WTC11 (cell line): ENCODE results near the gene RPL13A. TPM values are rescaled to one million over a fixed set of nuclear protein-coding genes. Genes with fewer than 3 reads are reported as not detected.

Source experiments
- ATAC-seq: fragments of 200-7000 bp; cut with Tn5 transposase; 2 replicates; pipeline ENCODE4 v1.10.0; 2021; ENCODE audit warnings: mild to moderate bottlenecking, moderate library complexity
- CTCF ChIA-PET: fragments of 300-600 bp; sonication (Branson Sonifier 250); formaldehyde crosslinking; loops from one replicate; lab custom pipeline; 2021; ENCODE audit warnings: antibody characterized with exemption; lab: Charles Lee
- POLR2A ChIA-PET: fragments of 350-600 bp; sonication (Branson Sonifier 250); formaldehyde crosslinking; loops from one replicate; lab custom pipeline; 2021; ENCODE audit warnings: antibody characterized with exemption; lab: Charles Lee
- DNase-seq: peaks from one replicate; pipeline ENCODE4 v3.0.0; 2021; ENCODE audit warnings: low spot score
- H3K27ac Mint-ChIP-seq: 2 replicates; pipeline ENCODE4 v1.8.0; 2021; ENCODE audit warnings: mixed read lengths
- H3K27me3 Mint-ChIP-seq: 2 replicates; pipeline ENCODE4 v1.8.0; 2021; ENCODE audit warnings: low read depth, mild to moderate bottlenecking, moderate library complexity, mixed read lengths
- H3K36me3 Mint-ChIP-seq: 2 replicates; pipeline ENCODE4 v1.8.0; 2021; ENCODE audit warnings: mixed read lengths
- H3K4me1 Mint-ChIP-seq: 2 replicates; pipeline ENCODE4 v1.8.0; 2022; ENCODE audit warnings: mixed read lengths
- H3K4me3 Mint-ChIP-seq: 2 replicates; pipeline ENCODE4 v1.8.0; 2021; ENCODE audit warnings: mild to moderate bottlenecking, moderate library complexity, mixed read lengths
- H3K9me3 Mint-ChIP-seq: 2 replicates; pipeline ENCODE4 v1.8.0; 2021; ENCODE audit warnings: mixed read lengths
- ATF2 ChIP-seq: sonication (generic); formaldehyde crosslinking; IDR thresholded peaks from 2 replicates; pipeline ENCODE4 v1.8.1; 2022; ENCODE audit warnings: low read depth, missing genetic modification reagents, borderline replicate concordance
- ATF3 ChIP-seq: sonication (generic); formaldehyde crosslinking; conservative IDR thresholded peaks from 2 replicates; pipeline ENCODE4 v1.8.1; 2022; ENCODE audit warnings: mild to moderate bottlenecking, missing genetic modification reagents
- E2F1 ChIP-seq: sonication (generic); formaldehyde crosslinking; IDR thresholded peaks from 2 replicates; pipeline ENCODE4 v1.8.0; 2022; ENCODE audit warnings: mild to moderate bottlenecking, missing genetic modification reagents
- E2F5 ChIP-seq: sonication (generic); formaldehyde crosslinking; IDR thresholded peaks from 2 replicates; pipeline ENCODE4 v1.8.1; 2022; ENCODE audit warnings: mild to moderate bottlenecking, moderate library complexity, missing genetic modification reagents
- ETV6 ChIP-seq: sonication (generic); formaldehyde crosslinking; IDR thresholded peaks from 2 replicates; pipeline ENCODE4 v1.8.1; 2022; ENCODE audit warnings: mild to moderate bottlenecking, missing genetic modification reagents
- FOXP4 ChIP-seq: sonication (generic); formaldehyde crosslinking; IDR thresholded peaks from 2 replicates; pipeline ENCODE4 v1.8.0; 2022; ENCODE audit warnings: mild to moderate bottlenecking, missing genetic modification reagents
- JAZF1 ChIP-seq: fragments of 250-450 bp; sonication (Bioruptor Pico); IDR thresholded peaks from 2 replicates; pipeline ENCODE4 v1.9.0; 2021; ENCODE audit warnings: moderate library complexity, mild to moderate bottlenecking, inconsistent platforms
- JUN ChIP-seq: sonication (generic); formaldehyde crosslinking; IDR thresholded peaks from 2 replicates; pipeline ENCODE4 v1.8.0; 2023; ENCODE audit warnings: mild to moderate bottlenecking, missing genetic modification reagents
- MYBL2 ChIP-seq: sonication (generic); formaldehyde crosslinking; IDR thresholded peaks from 2 replicates; pipeline ENCODE4 v1.8.1; 2023; ENCODE audit warnings: mild to moderate bottlenecking, moderate library complexity, missing genetic modification reagents
- NFYB ChIP-seq: sonication (generic); formaldehyde crosslinking; conservative IDR thresholded peaks from 2 replicates; pipeline ENCODE4 v1.8.0; 2022; ENCODE audit warnings: low read depth, missing genetic modification reagents
- PRDM15 ChIP-seq: sonication (generic); formaldehyde crosslinking; IDR thresholded peaks from 2 replicates; pipeline ENCODE4 v1.8.0; 2022; ENCODE audit warnings: missing genetic modification reagents
- PREB ChIP-seq: sonication (generic); formaldehyde crosslinking; IDR thresholded peaks from 2 replicates; pipeline ENCODE4 v1.8.1; 2022; ENCODE audit warnings: mild to moderate bottlenecking, missing genetic modification reagents, moderate library complexity, borderline replicate concordance
- RORB ChIP-seq: fragments of 250-450 bp; sonication (Bioruptor Pico); IDR thresholded peaks from 2 replicates; pipeline ENCODE4 v1.9.0; 2021; ENCODE audit warnings: mild to moderate bottlenecking
- SP1 ChIP-seq: sonication (generic); formaldehyde crosslinking; conservative IDR thresholded peaks from 2 replicates; pipeline ENCODE4 v1.8.1; 2022; ENCODE audit warnings: missing genetic modification reagents
- TCF7 ChIP-seq: sonication (generic); formaldehyde crosslinking; IDR thresholded peaks from 2 replicates; pipeline ENCODE4 v1.8.0; 2022; ENCODE audit warnings: mild to moderate bottlenecking, low read depth, missing genetic modification reagents, moderate library complexity
- ZNF317 ChIP-seq: sonication (generic); formaldehyde crosslinking; IDR thresholded peaks from 2 replicates; pipeline ENCODE4 v1.8.1; 2023; ENCODE audit warnings: low read depth, mild to moderate bottlenecking, moderate library complexity, missing genetic modification reagents, borderline replicate concordance
- total RNA-seq: library from RNA; stranded (reverse); gene quantifications from 3 replicates; pipeline ENCODE4 v1.2.3, GENCODE V29; 2021

Gene RPL13A
- total RNA-seq, 1 experiment from 2014 or later: 3,861 TPM

- Mint-ChIP-seq H3K9me3 (no peaks in the 10 kb centered on the region), H3K36me3 (peaks cover 3% of the 10 kb centered on the region; the same call in 1 of the 2 replicates), H3K4me3 (no peak overlapping the region), H3K4me1 (peaks cover 26% of the 10 kb centered on the region), H3K27ac (no peak overlapping the region), H3K27me3 (peaks cover 31% of the 10 kb centered on the region)
- DNase-seq: no peak
- no peak for TF ChIP-seq MYBL2 (CRISPR knock-in tag)
- TF ChIP-seq E2F5 (CRISPR knock-in tag): no peak
- no peak for TF ChIP-seq FOXP4 (CRISPR knock-in tag)
- no peak for TF ChIP-seq TCF7 (CRISPR knock-in tag)
- TF ChIP-seq RORB (CRISPR knock-in tag): no peak
- TF ChIP-seq JUN: no peak
- TF ChIP-seq PRDM15 (CRISPR knock-in tag): no peak
- TF ChIP-seq ZNF317 (CRISPR knock-in tag): no peak
- TF ChIP-seq PREB (CRISPR knock-in tag): no peak
- TF ChIP-seq NFYB (CRISPR knock-in tag): no peak
- no peak for TF ChIP-seq E2F1 (CRISPR knock-in tag)
- TF ChIP-seq SP1 (CRISPR knock-in tag): no peak
- TF ChIP-seq ATF2 (CRISPR knock-in tag): no peak
- no peak for TF ChIP-seq ETV6 (CRISPR knock-in tag)
- TF ChIP-seq ATF3 (CRISPR knock-in tag): no peak
- no peak for TF ChIP-seq JAZF1
- ATAC-seq: no peak
- ChIA-PET CTCF (interaction anchor here (0.6 to 1.4 kb wide), 3 partner anchors 16 to 531 kb away, joined by 3 to 17 read pairs (median 6); no protein-coding TSS in a partner anchor), POLR2A (interaction anchor here (1.2 kb wide), 1 partner anchor 31 kb away, joined by 3 read pairs; no protein-coding TSS in a partner anchor)
Observed at GRCh38 chr19:49530708-49531107, 43.3 kb downstream of the RPL13A start.
